IPS DF 19.7 (cell line): ENCODE data around the gene TMEM72.
"Not testable (repeated sequence)": the region's sequence is repeated elsewhere in the genome, so short reads cannot be mapped to it uniquely, and the experiment has no call there.

Experiments
- DNase-seq: peaks from one replicate; pipeline ENCODE4 v3.0.0-alpha.2; 2013; ENCODE audit warnings: low read depth, low spot score

Gene TMEM72

DNA sequence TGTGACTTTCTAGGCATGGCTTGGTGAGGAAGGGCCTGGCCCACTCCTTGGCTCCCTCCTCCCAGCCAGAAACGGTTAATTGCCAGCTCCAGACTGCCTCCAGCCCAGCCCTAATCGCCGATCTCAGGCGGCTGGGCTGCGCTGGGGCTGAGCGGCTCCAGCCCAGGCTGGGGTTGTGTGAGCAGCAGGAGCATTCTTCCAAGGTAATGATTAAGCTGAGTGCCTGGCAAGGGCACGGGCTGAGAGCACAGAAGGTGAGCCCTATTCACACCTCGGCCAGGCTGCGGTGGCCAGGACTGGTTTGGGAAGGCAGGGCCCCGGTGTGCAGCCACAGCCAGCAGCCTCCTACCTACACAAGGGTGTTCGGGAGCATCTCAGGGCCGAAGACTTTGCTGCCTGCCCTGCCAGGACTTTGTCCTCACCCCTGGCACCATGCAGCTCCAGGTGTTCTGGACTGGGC lies at the start of gene TMEM72:
Gene TMEM72 (plus strand): TSS at position 257 of the 460 bp plus-strand sequence. CDS start 176 bp downstream, at position 433.
- DNase-seq = no peak

DNA sequence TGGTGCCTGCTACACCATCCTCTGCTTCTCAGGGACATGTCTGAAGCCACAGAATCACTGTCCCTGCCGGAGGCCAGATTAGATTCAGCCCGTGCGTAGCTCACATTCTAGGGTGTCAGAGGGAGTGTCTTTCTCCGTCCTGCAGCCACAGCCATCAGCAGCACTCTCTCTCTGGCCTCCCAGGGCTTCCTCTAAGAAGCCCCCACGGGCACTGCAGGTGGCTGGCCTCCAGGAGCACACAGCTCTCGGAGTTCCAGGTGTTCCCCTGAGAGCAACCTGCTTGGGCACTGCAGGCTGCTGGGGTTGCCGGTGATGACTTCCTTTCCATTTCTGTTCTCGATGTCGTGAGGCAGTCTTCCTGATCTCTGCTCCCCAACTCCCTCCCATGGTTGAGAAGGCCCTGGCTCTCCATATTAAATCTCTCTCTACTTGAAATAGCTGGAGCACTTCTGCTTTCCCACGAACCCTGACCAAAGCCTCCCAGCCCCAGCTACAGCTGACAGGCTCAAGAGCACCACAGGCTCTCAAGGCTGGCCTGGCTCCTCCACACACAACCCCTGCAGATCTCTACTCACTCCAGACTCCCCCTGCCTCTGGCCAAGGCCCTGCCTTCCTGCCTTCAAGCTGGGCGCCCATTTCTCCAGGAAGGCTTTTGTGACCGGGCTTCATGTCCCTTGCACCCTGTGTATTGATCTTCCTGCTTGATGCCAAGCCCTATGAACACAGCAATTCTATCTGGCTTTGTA lies 49.0 kb upstream of the TMEM72 start:
- no peak for DNase-seq

DNA sequence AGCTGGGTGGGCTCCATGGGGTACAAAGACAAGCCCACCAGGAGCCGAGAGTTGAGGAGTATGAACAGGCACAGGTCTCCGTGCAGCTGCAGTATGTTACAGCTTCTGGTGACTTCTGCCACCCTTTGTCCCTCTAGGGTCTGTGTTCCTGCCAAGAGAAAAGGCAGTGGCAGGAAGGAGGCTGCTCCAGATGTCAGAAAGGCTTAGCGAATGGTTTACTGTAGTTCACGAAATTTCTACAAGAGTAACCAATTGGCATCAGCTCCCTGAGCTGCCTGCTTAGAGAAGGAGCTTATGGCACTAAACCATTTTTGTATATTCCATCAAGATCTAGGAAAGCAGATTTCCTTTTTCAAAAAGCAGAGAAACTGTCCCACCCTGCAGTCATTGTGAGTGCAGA lies 48.2 kb upstream of the TMEM72 start:
- DNase-seq = no peak

DNA sequence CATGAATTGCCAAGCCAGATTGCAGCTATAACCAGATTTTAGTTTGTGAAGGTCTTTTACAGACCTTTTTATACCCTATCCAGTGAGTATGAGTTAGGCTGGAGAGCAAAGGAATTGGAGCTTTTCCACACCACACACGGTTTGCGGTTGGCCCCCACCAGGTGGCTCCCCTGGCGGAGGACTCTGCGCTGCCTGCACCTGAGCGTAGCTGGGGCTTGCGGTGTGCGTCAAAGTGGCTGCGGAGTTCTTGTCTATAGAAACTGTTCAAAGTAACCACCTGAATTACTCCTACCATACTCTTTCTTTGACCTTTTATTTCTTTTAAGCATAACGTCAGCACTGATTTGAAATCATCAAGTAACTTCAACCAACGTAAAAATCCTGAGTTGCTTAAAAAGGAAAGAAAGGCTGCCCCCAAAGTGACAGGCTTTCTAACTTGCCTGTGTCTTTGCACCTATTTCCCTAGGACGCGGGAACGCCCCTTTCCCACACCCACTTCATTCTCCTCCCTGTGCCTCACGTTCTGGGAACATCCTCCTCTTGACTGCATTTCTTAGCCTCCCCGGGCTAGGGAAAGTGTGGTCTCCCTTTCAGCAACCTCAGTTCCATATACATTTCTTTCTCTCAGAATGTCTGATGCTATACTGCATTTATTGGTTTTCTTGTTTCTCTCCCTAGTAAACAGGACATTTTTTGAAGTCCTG lies 47.6 kb upstream of the TMEM72 start:
- no peak for DNase-seq

DNA sequence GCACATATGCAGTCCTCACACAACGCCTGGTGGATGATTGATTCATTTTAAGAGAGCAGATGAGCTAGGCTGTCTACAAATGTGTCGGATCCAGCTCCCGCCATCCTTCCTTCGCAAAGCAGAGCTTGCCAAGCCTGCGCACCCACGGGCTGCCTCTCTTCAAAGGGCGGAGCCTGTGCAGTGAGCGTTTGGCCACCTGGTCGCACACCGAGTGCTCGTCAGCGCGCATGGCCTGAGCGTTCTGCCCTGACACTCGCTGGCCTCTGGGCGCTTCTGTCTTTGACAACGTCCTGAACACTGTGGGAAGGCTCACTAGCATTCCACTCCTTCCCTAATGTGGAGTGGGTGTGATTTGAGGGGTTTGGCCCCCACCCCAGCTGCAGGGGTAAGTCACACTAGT lies 47.1 kb upstream of the TMEM72 start:
- DNase-seq = no peak

DNA sequence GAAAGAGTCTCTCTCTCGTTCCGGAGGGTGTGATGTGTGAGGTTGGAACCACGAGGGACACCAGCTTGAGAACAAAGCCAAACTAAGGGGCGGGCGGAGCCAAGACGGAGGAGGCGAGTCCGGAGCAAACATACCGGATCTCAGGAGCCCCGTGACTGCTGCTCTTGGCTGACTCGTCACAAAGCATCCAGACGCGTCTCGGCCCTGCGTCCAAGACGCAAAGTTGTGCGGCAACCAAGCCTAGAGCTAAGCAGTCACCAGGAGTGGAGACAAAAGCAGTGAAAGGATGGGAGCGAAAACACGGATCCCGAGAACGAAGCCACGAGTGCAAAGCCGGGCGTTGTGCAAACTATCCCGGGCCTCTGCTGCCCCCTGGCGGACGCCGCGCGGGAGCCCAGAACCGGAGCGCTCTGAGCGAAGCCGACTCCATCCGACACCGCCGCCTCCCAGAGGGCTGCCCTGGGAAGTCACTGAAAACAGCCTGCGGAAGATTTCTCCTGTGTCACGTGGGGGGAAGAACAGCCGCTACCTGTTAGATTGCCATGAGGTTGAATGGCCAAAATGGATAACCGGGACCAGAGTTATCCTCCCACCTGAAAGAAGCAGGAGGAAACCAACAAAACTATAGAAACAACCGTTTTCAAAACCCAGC lies 46.4 kb upstream of the TMEM72 start:
- DNase-seq = no peak

DNA sequence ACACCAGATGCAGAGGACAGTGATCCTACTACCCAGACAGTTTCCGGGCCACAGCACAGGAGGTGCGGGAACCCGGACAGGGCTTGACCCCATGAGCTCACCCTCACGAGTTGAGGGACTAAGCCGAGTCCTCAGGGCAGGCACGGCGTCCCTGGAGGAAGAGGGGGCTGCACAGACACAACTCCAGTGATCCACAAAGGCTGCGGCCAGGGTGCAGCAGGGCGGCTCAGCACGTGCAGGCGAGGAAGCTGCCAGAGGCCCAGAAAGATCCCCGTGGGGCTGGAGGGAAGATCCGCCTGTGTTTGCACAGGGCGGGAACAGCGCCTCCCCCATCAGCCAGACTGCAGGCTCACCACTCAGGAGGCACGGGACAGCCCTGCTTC lies 45.9 kb upstream of the TMEM72 start:
- DNase-seq = no peak

DNA sequence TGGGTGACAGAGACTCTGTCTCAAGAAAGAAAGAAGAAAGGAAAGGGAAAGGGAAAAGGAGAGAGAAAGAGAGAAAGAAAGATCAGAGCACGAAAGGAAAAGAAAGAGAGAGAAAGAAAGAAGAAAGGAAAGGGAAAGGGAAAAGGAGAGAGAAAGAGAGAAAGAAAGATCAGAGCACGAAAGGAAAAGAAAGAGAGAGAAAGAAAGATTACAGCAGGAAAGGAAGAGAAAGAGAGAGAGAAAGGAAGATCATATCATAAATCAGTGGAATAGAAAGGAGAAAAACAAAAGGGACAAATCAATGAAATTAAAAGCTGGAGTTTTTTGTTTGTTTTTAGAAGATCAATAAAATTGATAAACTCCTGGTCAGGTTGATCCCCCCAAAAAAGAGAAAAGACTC lies 44.8 kb upstream of the TMEM72 start:
- not testable (repeated sequence) for DNase-seq

DNA sequence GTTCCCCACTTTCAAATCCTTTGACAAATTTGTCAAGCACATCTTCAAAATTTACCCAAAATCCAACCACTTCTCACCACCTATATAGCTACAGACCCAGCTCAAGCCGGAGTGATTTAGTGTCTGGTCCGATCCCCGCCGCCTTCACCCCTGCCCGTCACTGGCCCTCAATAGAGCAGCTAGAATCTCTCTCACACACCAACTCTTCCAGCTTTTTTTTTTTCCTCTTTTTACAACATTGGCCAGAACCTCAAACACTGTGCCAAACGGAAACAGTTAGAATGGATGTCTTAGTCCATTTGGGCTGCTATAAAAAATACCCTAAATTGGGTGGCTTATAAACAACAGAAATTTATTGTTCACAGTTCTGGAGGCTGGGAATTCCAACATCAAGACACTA lies 41.1 kb upstream of the TMEM72 start:
- DNase-seq = no peak

DNA sequence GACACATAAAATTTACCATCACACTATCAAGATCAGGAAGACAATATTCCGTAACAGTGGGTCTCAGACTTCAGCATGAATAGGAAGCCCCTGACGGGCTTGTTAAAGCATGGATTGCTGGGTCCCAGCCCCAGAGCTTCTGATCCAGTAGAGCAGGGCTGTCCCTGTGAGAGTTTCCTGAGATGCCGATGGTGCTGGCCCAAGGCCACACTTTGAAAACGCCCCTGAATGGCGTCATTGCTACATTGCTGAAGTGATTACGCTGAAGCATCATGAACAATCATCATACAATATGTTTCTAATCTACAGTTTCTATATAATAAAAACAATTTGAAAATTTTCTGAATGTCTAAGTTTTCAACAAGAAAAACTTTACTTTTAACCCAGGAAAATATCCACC lies 38.0 kb upstream of the TMEM72 start:
- DNase-seq = no peak

DNA sequence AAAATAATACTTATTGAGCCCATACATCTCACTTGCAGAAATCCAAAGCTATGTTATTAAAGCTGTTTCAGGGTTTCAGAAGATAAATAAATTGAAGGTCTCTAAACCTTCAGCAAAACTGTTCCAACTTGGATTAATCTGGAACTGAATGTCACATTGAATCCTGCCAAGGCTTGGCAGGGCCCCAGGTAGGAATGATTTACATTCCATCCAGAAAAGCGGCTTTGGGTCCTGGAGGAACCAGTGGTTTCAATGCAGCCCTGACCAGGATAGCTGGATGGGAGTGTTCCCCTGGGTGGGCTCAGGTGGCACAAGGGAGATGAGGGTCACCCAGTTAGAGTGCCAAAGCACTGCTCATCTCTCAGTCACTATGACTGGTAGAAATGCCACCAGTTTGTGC lies 37.0 kb upstream of the TMEM72 start:
- no peak for DNase-seq

DNA sequence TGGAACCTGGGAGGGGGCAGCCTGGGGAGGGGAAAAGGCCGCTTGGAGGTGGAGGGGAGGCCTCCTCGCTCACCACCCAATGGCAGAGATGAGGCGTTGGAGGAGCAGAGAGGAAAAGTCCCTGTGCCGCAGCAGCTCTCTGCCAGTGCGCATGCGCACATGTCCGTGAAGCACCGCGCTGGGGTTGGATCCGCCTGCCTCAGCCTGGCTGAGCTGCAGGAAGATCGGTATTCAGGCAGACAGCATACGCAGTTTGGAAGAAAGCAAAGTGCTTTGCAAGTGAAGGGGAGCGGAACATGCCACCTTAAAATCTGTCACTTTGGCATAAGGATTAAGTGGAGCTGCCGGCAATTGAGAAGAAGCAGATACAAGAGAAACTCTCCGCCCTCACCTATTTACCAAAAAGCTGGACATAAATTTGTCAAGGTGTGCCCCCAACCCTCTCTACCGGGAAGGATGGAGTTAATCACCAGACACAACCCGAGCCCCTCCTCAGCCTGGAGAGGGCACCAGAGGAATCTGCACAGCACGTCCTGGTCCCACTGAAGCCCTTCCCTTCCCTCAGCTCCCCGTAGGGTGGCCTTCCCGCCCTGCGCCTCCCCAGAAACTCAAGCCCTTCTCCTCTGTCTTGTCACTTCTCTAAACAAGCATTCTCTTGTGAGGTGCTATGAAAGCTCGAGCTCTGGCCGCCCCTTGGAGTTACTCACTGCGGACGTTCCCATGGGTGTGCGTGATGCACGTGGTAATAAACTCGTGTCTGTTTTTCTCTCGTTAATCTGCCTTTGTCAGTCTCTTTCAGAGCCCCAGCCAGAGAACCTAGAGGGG lies 32.2 kb upstream of the TMEM72 start:
- peak; percentile 80 for DNase-seq

DNA sequence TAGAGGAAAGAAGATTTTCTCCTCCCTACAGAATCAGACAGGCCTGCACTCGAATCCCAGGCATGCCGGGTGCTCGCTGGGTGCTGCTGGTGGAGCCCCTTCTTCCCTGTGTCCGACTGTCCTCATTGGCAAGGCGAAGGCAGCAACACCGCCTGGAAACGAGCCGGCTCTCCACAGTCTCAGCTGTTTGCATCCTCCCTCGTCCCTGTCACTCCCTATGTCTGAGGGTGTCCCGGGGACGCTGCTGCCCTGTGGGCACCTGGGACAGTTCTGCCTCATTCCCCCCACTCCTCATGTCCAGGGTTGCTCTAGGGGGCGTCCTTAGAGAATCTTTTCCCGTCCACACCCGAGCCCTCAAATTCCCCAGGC lies 31.6 kb upstream of the TMEM72 start:
- DNase-seq = no peak

DNA sequence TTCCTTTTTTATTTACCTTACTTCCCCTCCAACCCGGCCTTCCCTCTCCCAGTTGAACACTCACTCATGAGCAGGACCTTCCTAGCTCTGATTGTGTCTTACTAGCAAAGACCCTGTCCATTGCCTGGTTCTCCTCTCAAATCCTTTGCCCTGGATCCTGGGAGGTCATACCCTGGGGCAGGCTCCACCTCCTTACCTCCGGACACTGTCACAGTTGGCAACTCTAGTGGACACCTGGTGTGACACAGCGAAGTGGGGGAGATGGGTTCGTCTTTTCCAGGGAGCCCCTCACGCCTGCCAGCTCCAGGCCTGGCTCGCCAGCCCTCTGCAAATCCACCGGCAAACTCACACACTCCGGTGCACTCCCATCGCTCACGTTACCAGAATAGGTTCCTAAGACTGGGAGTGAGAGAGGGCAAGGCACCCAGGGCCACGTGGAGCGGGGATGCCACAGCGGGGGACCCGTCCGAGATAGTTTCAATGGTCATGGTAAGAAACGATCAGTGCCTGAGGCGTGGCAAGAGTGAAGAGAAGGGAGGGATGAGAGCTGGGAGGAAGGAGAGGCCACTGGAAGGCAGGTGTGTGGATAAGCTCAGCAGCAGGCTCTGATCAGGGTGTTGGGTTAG lies 30.9 kb upstream of the TMEM72 start:
- no peak for DNase-seq

DNA sequence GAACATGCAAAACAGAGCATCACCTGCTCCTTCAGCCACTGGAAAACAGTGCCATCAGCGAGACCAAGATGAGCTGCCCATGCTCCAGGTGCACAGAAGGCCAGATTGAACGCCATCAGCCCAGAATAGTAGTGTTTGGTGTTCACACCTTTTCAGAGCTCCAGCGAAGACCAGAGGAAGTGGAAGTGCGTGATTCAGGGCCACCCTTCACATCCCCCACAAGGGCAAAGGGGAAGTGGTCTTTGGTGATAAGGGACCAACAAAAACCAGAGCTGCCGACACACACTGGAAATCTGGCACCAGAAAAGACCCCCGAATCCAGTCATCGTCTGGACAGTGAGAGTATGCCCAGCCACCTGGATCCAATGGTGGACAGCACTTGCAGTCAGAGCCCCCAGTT lies 29.5 kb upstream of the TMEM72 start:
- DNase-seq = no peak

DNA sequence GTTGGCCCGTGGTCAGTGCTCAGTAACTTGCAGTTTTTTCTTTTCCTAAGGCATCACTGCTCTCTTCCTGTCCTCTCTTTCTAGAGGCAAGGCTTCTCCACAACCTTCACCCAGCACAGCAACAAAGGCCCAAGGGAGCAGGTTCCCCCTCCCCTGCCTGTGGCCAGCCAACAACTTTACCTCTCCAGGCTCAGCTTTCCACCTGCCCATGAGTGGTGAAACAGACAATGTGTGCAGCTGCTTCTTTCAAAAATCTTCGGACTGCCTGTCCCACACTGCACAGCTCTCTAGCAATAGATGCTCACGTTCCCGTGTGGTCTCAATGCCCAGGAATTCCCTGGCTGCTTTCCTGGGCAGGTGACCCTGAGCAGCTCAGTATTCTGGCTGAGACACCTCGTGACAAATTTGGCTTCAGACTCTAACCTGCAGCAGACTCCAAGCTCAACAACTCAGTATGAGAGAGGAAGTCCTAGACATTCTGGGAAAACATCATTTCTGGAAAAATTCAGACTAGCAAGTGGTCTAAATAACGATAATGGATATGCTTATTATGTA lies 28.9 kb upstream of the TMEM72 start:
- no peak for DNase-seq

DNA sequence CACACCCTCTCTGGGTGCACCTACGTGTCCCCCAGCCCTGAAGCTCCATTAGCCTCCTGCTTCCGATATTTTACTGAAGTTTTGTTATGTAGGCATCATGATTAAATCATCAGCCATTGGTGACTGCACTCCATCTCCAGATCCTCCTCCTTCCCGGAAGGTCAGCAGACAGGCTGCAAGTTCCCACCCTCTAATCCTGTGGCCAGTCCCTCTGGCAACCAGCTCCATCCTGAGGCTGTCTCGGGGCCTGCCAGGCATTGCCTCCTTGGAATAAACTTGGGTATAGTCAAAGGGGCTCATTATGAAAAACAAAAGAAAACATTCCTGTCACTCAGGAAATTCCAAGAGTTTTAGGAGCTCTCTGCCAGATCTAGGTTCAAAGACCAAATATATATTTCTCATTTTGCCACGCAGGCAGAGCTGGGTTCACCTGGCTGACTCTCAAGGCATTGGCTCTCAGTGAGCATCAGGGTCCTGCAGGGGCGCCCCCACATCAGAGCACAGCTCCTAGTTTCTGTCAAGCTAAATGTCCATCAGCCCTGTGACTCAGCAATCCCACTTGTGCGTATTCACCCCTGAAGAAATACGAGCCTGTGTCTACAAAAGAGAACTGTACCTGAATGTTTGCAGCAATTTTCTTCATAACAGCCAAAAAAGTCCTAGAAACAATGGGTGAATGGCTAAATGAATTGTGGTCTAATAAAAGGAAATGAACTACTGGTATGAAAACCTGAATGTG lies 27.4 kb upstream of the TMEM72 start:
- no peak for DNase-seq

DNA sequence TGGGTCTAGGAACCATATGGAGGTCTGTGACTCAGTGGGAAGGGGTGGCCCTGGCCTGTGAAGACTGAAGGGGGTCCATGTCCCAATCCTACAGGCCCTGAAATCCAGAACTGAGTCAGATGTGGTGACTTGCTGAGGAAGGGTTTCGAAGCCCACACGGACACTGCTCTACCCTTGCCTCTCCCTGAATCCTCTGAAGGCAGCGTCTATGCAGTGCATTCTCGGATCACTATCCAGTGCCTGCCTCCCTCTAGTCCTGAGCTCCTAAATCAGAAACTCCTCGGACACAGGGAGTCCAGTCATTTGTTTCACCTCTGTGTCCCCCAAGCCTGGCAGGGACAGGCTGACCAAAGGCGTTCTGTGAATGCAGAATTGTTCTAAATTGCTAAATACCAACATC lies 25.4 kb upstream of the TMEM72 start:
- no peak for DNase-seq

DNA sequence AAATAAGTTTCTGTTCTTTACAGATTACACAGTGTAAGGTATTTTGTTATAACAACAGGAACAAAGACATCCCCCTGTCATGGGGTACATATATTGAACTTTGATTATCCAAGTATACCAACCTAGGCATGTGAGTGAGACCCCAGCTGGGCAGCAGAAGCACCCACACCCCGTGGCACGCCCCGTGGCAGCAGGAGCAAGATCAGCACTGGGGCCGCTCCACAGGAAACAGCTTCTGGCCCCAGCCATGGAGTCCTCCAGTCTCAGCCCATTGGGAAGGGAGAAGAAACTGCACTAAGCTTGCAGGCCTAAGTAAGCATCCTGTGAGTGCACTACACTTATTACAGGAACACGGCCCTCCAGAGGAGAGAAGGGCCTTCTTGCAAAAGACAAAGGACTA lies 24.2 kb upstream of the TMEM72 start:
- no peak for DNase-seq

DNA sequence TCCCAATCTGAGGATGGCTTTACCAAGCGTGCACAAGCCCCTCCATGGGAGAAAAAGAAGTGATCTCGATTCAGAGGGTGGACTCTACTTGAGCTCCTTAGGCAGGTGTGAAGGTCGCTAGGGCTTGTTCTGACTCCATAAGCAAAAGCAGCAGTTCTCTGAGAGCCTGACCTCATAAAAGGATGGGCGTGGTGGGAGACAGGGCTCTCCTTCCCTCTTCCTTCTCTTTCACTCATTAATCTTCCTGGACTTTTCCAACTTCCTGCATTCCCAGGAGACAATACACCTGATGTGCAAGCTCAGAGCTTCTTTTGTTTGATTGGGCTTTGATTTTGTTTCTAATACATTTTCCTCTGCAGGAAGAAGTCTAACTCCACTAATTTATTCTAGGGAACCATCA lies 22.3 kb upstream of the TMEM72 start:
- DNase-seq = no peak

DNA sequence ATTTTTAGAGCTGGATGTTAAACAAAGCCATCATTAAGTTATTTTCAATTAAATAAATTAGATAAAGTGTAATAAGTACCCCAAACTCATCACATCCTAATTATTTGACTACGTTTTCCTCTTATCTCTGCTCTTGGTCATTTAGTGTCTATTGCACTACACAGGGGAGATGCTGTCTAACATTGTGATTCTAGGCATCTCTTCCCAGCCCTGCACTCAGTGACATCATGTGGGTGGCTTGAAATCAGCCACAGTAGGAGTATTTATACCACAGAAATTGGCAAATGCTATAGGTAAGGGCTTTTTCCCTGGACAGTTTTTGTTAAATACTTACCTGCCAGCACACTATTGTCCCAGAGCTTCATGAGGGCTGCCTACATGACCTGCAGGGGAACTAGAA lies 21.3 kb upstream of the TMEM72 start:
- no peak for DNase-seq
